ENCODE measurements around the gene FABP7.
A peak's percentile ranks its signal among the peaks of the same experiment; 100 is the strongest.

Gene FABP7

GRCh38 chr6:122760330-122760729, 19.2 kb upstream of the FABP7 start:
- Histone ChIP-seq H4K8ac (ENCODE audit: low read depth, low read length) (no peak overlapping the region), H3K4me3 (ENCODE audit: low read length) (no peak overlapping the region), H3K27ac (ENCODE audit: low read depth, low read length) (no peak overlapping the region), H3K36me3 (ENCODE audit: control insufficient read depth, insufficient read depth, low read length) (no peaks in the 10 kb centered on the region), H3K79me1 (ENCODE audit: low read length) (no peaks in the 10 kb centered on the region), H2BK5ac (ENCODE audit: low read length) (no peak overlapping the region), H3K56ac (ENCODE audit: low read length) (no peak overlapping the region), H3K23ac (ENCODE audit: low read length) (no peak overlapping the region), H3K27me3 (ENCODE audit: insufficient read depth, low read length, poor library complexity) (no peaks in the 10 kb centered on the region), H4K5ac (ENCODE audit: low read length) (no peak overlapping the region), H3K4me1 (ENCODE audit: control insufficient read depth, low read depth, low read length) (no peaks in the 10 kb centered on the region), H2BK120ac (ENCODE audit: low read depth, low read length) (no peak overlapping the region), H3K4ac (ENCODE audit: low read depth, low read length) (no peak overlapping the region), H2AK5ac (ENCODE audit: low read length) (no peak overlapping the region), H3K18ac (ENCODE audit: low read length) (no peak overlapping the region), H3K4me2 (ENCODE audit: low read length) (no peak overlapping the region), H2BK15ac (replicated peaks; ENCODE audit: low read depth) (no peak overlapping the region), H3K9ac (ENCODE audit: low read length) (no peak overlapping the region), H3K79me2 (ENCODE audit: control insufficient read depth, insufficient read depth, low read length) (no peaks in the 10 kb centered on the region)
- no peak for DNase-seq

- Histone ChIP-seq H3K4me1 (ENCODE audit: control insufficient read depth, low read depth, low read length) (no peaks in the 10 kb centered on the region), H3K9ac (ENCODE audit: low read length) (no peak overlapping the region), H3K18ac (ENCODE audit: low read length) (no peak overlapping the region), H3K79me1 (ENCODE audit: low read length) (no peaks in the 10 kb centered on the region), H3K4me2 (ENCODE audit: low read length) (no peak overlapping the region), H3K4me3 (ENCODE audit: low read length) (no peak overlapping the region), H4K8ac (ENCODE audit: low read depth, low read length) (no peak overlapping the region), H3K23ac (ENCODE audit: low read length) (no peak overlapping the region), H2BK15ac (replicated peaks; ENCODE audit: low read depth) (no peak overlapping the region), H2BK5ac (ENCODE audit: low read length) (no peak overlapping the region), H3K4ac (ENCODE audit: low read depth, low read length) (no peak overlapping the region), H2BK120ac (ENCODE audit: low read depth, low read length) (no peak overlapping the region), H3K36me3 (ENCODE audit: control insufficient read depth, insufficient read depth, low read length) (no peaks in the 10 kb centered on the region), H3K56ac (ENCODE audit: low read length) (no peak overlapping the region), H3K27me3 (ENCODE audit: insufficient read depth, low read length, poor library complexity) (no peaks in the 10 kb centered on the region), H3K79me2 (ENCODE audit: control insufficient read depth, insufficient read depth, low read length) (no peaks in the 10 kb centered on the region), H3K27ac (ENCODE audit: low read depth, low read length) (no peak overlapping the region), H2AK5ac (ENCODE audit: low read length) (no peak overlapping the region), H4K5ac (ENCODE audit: low read length) (no peak overlapping the region)
- DNase-seq: no peak
Observed at GRCh38 chr6:122766256-122766655, 13.3 kb upstream of the FABP7 start.

- H4K8ac ChIP-seq (ENCODE audit: low read depth, low read length): no peak overlapping the region
- WGBS (ENCODE audit: extremely low coverage, insufficient coverage, low lambda C conversion rate): no CpG with 5 or more reads among the region's 1 CpG
Observed at GRCh38 chr6:122770835-122771601, 8.5 kb upstream of the FABP7 start.

GRCh38 chr6:122772724-122773415, 6.6 kb upstream of the FABP7 start:
- Histone ChIP-seq H3K4me1 (ENCODE audit: control insufficient read depth, low read depth, low read length) (peaks cover 2% of the 10 kb centered on the region), H2BK5ac (ENCODE audit: low read length) (no peak overlapping the region), H3K4me3 (ENCODE audit: low read length) (no peak overlapping the region), H3K27ac (ENCODE audit: low read depth, low read length) (no peak overlapping the region), H3K27me3 (ENCODE audit: insufficient read depth, low read length, poor library complexity) (no peaks in the 10 kb centered on the region), H2BK120ac (ENCODE audit: low read depth, low read length) (no peak overlapping the region), H3K79me2 (ENCODE audit: control insufficient read depth, insufficient read depth, low read length) (no peaks in the 10 kb centered on the region), H2BK15ac (replicated peaks; ENCODE audit: low read depth) (no peak overlapping the region), H3K36me3 (ENCODE audit: control insufficient read depth, insufficient read depth, low read length) (no peaks in the 10 kb centered on the region), H4K8ac (ENCODE audit: low read depth, low read length) (no peak overlapping the region), H2AK5ac (ENCODE audit: low read length) (no peak overlapping the region), H3K18ac (ENCODE audit: low read length) (no peak overlapping the region), H3K79me1 (ENCODE audit: low read length) (no peaks in the 10 kb centered on the region), H3K4ac (ENCODE audit: low read depth, low read length) (no peak overlapping the region), H3K23ac (ENCODE audit: low read length) (no peak overlapping the region), H3K4me2 (ENCODE audit: low read length) (no peak overlapping the region), H3K9ac (ENCODE audit: low read length) (no peak overlapping the region), H4K5ac (ENCODE audit: low read length) (no peak overlapping the region), H3K56ac (ENCODE audit: low read length) (no peak overlapping the region)
- no peak for DNase-seq
- WGBS (ENCODE audit: extremely low coverage, insufficient coverage, low lambda C conversion rate): no CpG with 5 or more reads among the region's 3 CpGs

More at GRCh38 chr6:122770835-122771601, 8.5 kb upstream of the FABP7 start:
- no peak overlapping the region for H3K56ac ChIP-seq (ENCODE audit: low read length)
- H2AK5ac ChIP-seq (ENCODE audit: low read length): no peak overlapping the region
- H3K79me2 ChIP-seq (ENCODE audit: control insufficient read depth, insufficient read depth, low read length): no peaks in the 10 kb centered on the region
- H3K4me2 ChIP-seq (ENCODE audit: low read length): no peak overlapping the region
- no peak overlapping the region for H4K5ac ChIP-seq (ENCODE audit: low read length)
- H2BK5ac ChIP-seq (ENCODE audit: low read length): no peak overlapping the region
- H3K4me1 ChIP-seq (ENCODE audit: control insufficient read depth, low read depth, low read length): peaks cover 2% of the 10 kb centered on the region
- no peak overlapping the region for H2BK120ac ChIP-seq (ENCODE audit: low read depth, low read length)
- no peak overlapping the region for H3K18ac ChIP-seq (ENCODE audit: low read length)
- no peak overlapping the region for H2BK15ac ChIP-seq (replicated peaks; ENCODE audit: low read depth)
- H3K27me3 ChIP-seq (ENCODE audit: insufficient read depth, low read length, poor library complexity): no peaks in the 10 kb centered on the region
- H3K23ac ChIP-seq (ENCODE audit: low read length): no peak overlapping the region
- H3K79me1 ChIP-seq (ENCODE audit: low read length): no peaks in the 10 kb centered on the region
- no peak overlapping the region for H3K27ac ChIP-seq (ENCODE audit: low read depth, low read length)
- H3K36me3 ChIP-seq (ENCODE audit: control insufficient read depth, insufficient read depth, low read length): no peaks in the 10 kb centered on the region
- no peak overlapping the region for H3K4ac ChIP-seq (ENCODE audit: low read depth, low read length)
- H3K9ac ChIP-seq (ENCODE audit: low read length): no peak overlapping the region
- no peak overlapping the region for H3K4me3 ChIP-seq (ENCODE audit: low read length)
- peak; percentile 60 for DNase-seq

GRCh38 chr6:122775975-122776374, 3.5 kb upstream of the FABP7 start:
- no peak overlapping the region for H3K56ac ChIP-seq (ENCODE audit: low read length)
- H3K4me2 ChIP-seq (ENCODE audit: low read length): no peak overlapping the region
- H3K4ac ChIP-seq (ENCODE audit: low read depth, low read length): no peak overlapping the region
- no peak overlapping the region for H4K5ac ChIP-seq (ENCODE audit: low read length)
- H2BK120ac ChIP-seq (ENCODE audit: low read depth, low read length): no peak overlapping the region
- H2BK15ac ChIP-seq (replicated peaks; ENCODE audit: low read depth): no peak overlapping the region
- H3K36me3 ChIP-seq (ENCODE audit: control insufficient read depth, insufficient read depth, low read length): no peaks in the 10 kb centered on the region
- H3K9ac ChIP-seq (ENCODE audit: low read length): no peak overlapping the region
- no peak overlapping the region for H4K8ac ChIP-seq (ENCODE audit: low read depth, low read length)
- H2BK5ac ChIP-seq (ENCODE audit: low read length): no peak overlapping the region
- H3K4me3 ChIP-seq (ENCODE audit: low read length): no peak overlapping the region
- no peaks in the 10 kb centered on the region for H3K79me1 ChIP-seq (ENCODE audit: low read length)
- H3K4me1 ChIP-seq (ENCODE audit: control insufficient read depth, low read depth, low read length): peaks cover 8% of the 10 kb centered on the region
- no peak overlapping the region for H3K18ac ChIP-seq (ENCODE audit: low read length)
- H3K27me3 ChIP-seq (ENCODE audit: insufficient read depth, low read length, poor library complexity): no peaks in the 10 kb centered on the region
- no peak overlapping the region for H3K23ac ChIP-seq (ENCODE audit: low read length)
- H3K27ac ChIP-seq (ENCODE audit: low read depth, low read length): no peak overlapping the region
- DNase-seq: no peak
- H2AK5ac ChIP-seq (ENCODE audit: low read length): no peak overlapping the region
- no peaks in the 10 kb centered on the region for H3K79me2 ChIP-seq (ENCODE audit: control insufficient read depth, insufficient read depth, low read length)

- no peak overlapping the region for H3K4me3 ChIP-seq (ENCODE audit: low read length)
- no CpG with 5 or more reads among the region's 5 CpGs for WGBS (ENCODE audit: extremely low coverage, insufficient coverage, low lambda C conversion rate)
- no peak overlapping the region for H3K23ac ChIP-seq (ENCODE audit: low read length)
- no peaks in the 10 kb centered on the region for H3K27me3 ChIP-seq (ENCODE audit: insufficient read depth, low read length, poor library complexity)
- H2AK5ac ChIP-seq (ENCODE audit: low read length): no peak overlapping the region
- no peak overlapping the region for H3K9ac ChIP-seq (ENCODE audit: low read length)
- no peak overlapping the region for H2BK120ac ChIP-seq (ENCODE audit: low read depth, low read length)
- no peak overlapping the region for H2BK15ac ChIP-seq (replicated peaks; ENCODE audit: low read depth)
- H3K79me1 ChIP-seq (ENCODE audit: low read length): no peaks in the 10 kb centered on the region
- H3K27ac ChIP-seq (ENCODE audit: low read depth, low read length): no peak overlapping the region
- H3K36me3 ChIP-seq (ENCODE audit: control insufficient read depth, insufficient read depth, low read length): no peaks in the 10 kb centered on the region
- H3K56ac ChIP-seq (ENCODE audit: low read length): no peak overlapping the region
- no peak overlapping the region for H3K4ac ChIP-seq (ENCODE audit: low read depth, low read length)
- H3K18ac ChIP-seq (ENCODE audit: low read length): no peak overlapping the region
- no peak overlapping the region for H4K8ac ChIP-seq (ENCODE audit: low read depth, low read length)
- no peak overlapping the region for H3K4me2 ChIP-seq (ENCODE audit: low read length)
- peak; percentile 19 for DNase-seq
- H3K79me2 ChIP-seq (ENCODE audit: control insufficient read depth, insufficient read depth, low read length): no peaks in the 10 kb centered on the region
- H4K5ac ChIP-seq (ENCODE audit: low read length): no peak overlapping the region
- no peak overlapping the region for H2BK5ac ChIP-seq (ENCODE audit: low read length)
- peaks cover 6% of the 10 kb centered on the region for H3K4me1 ChIP-seq (ENCODE audit: control insufficient read depth, low read depth, low read length)
Observed at GRCh38 chr6:122778302-122778701, 1.2 kb upstream of the FABP7 start.

Measured in mesendoderm (in vitro differentiated cells).